CD4-positive, alpha-beta T cell treated with Interleukin-6 at 100 ng/mL for 8 hours (primary cell): ENCODE results near the gene UBE2QL1.

Source experiments
- DNase-seq: peaks from one replicate; pipeline ENCODE4 v3.0.0-alpha.2; 2020; ENCODE audit warnings: mixed read lengths, low spot score

The UBE2QL1 gene

GRCh38 chr5:6427694-6428093 is 21.0 kb upstream of the UBE2QL1 start:
- DNase-seq, result no peak

GRCh38 chr5:6430418-6431028 is 18.1 kb upstream of the UBE2QL1 start:
- DNase-seq, result no peak

- no peak for DNase-seq
Observed at GRCh38 chr5:6431214-6432195, 17.2 kb upstream of the UBE2QL1 start.

- DNase-seq, result no peak
Observed at GRCh38 chr5:6432206-6432605, 16.5 kb upstream of the UBE2QL1 start.

GRCh38 chr5:6434731-6435130 is 13.9 kb upstream of the UBE2QL1 start:
- DNase-seq, result no peak

GRCh38 chr5:6435356-6435755 is 13.3 kb upstream of the UBE2QL1 start:
- DNase-seq, result no peak

- no peak for DNase-seq
Observed at GRCh38 chr5:6436715-6437331, 11.8 kb upstream of the UBE2QL1 start.

GRCh38 chr5:6439588-6440550 is 8.8 kb upstream of the UBE2QL1 start:
- no peak for DNase-seq

GRCh38 chr5:6442333-6442732 is 6.3 kb upstream of the UBE2QL1 start:
- DNase-seq, result no peak

GRCh38 chr5:6443326-6443725 is 5.3 kb upstream of the UBE2QL1 start:
- DNase-seq, result no peak

GRCh38 chr5:6446042-6446441 is 2.6 kb upstream of the UBE2QL1 start:
- DNase-seq, result no peak

GRCh38 chr5:6446626-6447309 is 1.9 kb upstream of the UBE2QL1 start:
- DNase-seq, result no peak

GRCh38 chr5:6447384-6448140 is 1.1 kb upstream of the UBE2QL1 start:
- DNase-seq, result no peak

- no peak for DNase-seq
Observed at GRCh38 chr5:6448141-6448491, 543 bp upstream of the UBE2QL1 start.

- no peak for DNase-seq
Observed at GRCh38 chr5:6449465-6450158, 953 bp downstream of the UBE2QL1 start.

GRCh38 chr5:6450319-6450833 is 1.7 kb downstream of the UBE2QL1 start:
- DNase-seq, result no peak

GRCh38 chr5:6452622-6453504 is 4.2 kb downstream of the UBE2QL1 start:
- no peak for DNase-seq

GRCh38 chr5:6453937-6454560 is 5.4 kb downstream of the UBE2QL1 start:
- DNase-seq, result no peak
